HuH-7.5 (cell line): Measurements from ENCODE around the gene CD24.

Source experiments
- DNase-seq: peaks from one replicate; pipeline ENCODE4 v3.0.0; 2011; ENCODE audit warnings: low spot score

Gene CD24

GRCh38 chr6:106967936-106968555 lies 6.5 kb downstream of the CD24 start:
- no peak for DNase-seq

DNA sequence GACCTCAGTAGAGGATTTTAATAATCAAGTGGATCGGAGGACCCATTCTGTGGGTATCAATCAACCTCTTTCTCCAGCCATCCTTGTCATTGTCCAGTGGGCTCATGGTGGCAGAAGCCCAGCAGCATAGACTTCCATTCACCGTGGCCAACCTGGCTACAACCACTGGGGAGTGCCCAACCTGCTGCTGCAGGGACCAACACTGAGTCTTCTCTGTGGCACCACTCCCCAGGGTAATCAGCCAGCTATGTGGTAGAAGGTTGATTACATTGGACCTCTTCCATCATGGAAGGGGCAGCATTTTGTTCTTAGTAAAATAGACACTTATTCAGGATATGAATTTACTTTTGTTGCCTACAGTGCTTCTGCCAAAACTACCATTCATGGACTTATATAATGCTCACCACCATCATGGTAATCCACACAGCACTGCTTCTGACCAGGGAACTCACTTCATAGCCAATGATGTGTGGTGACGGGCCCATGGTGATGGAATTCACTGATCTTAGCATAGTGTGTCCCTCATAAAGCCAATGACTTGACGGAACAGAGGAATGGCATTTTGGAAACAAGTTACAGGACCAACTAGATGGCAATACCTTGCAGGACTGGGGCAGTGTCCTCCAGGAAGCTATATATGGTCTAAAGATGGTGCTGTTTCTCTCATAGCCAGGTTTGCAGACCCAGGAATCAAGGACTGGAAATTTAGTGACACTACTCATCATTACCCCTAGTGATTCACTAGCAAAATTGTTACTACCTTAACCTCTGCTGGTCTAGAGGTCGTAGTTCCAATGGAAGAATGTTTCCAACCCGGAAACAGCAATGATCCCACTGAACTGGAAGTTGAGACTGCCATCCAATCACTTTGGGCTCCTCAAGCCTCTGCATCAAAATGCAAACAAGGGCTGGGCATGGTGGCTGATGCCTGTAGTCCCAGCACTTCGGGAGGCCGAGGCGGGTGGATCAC lies 7.6 kb downstream of the CD24 start:
- DNase-seq: no peak

DNA sequence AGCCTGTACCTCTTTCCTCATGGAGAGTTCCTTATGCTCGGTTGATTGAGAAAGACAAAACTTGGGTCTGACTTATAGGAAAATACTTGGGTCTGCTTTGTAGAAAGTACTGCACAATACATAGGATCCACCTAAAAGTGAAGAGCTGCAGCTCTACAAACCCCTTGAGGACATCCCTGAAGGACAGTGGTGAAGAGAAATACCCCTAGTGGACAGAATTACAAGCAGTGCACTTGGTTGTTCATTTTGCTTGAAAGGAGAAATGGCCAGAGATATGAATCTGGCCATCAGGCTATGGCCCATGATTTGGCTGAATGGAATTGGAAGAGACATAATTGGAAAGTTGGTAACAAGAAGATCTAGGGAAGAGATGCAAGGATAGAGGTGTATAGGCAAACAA lies 8.3 kb downstream of the CD24 start:
- no peak for DNase-seq

- DNase-seq: no peak
These were observed 9.6 kb downstream of the CD24 start for GRCh38 chr6:106964954-106965353.

GRCh38 chr6:106964099-106964498 lies 10.4 kb downstream of the CD24 start:
- no peak for DNase-seq

- no peak for DNase-seq
These were observed 11.0 kb downstream of the CD24 start for GRCh38 chr6:106963544-106963943.

- no peak for DNase-seq
These were observed 12.7 kb downstream of the CD24 start for GRCh38 chr6:106961801-106962200.

DNA sequence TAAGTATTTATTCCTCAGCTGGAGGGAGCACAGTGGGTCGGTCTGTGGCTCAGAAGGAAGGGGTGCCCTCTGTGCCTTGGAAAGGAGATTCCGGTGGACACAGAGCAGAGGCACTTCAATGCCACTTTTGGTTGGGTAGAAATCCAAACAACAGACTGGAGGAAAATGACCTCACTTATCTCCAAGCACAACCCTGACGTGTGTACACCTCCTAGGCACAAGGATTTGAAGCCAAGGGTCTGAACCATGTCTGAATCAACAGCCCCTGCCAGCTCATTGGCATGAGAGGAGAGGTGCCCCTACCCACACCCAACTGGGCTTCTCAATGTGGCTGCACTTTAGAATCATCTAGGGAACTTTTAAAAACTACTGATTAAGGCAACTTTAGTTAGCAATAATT lies 13.4 kb downstream of the CD24 start:
- DNase-seq: no peak

DNA sequence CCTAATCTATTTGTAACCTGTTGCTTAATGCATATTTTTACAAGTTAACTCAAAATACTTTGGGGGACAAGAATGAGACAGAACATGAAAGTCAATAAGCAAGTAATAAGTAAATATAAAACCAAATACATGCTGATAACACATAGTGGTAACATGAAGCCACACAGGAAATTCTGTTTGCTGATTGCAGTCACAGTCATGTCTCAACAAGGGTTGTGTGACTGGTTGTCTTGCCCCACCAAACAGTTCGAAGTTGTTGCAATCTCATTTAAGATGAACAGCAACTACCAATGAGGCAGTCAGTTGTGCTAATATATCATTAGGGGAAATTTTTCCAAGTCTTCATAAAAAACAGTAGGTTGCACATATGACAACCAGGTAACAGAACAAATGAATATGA lies 14.5 kb downstream of the CD24 start:
- DNase-seq: no peak

- no peak for DNase-seq
These were observed 34.7 kb downstream of the CD24 start for GRCh38 chr6:106939848-106940247.

DNA sequence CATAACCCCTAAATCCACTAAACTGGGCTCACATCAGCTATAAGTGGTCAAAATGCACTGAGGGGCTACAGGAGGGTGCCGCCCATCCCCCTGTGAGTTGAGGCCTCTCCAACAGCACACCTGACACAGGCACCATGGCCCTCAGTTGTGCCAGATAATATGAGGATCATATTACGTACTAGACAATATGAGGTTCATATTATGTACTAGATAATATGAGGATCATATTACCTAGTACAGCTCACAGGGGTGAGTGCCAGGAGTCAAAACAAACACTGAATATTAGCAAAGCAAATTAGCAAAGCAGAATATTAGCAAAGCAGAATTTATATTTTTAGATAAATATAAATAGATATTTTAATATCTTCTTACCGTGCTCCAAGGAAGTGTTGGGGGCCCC lies 35.3 kb downstream of the CD24 start:
- DNase-seq: no peak

GRCh38 chr6:106927531-106928398 lies 46.8 kb downstream of the CD24 start:
- DNase-seq: peak; percentile 28

DNA sequence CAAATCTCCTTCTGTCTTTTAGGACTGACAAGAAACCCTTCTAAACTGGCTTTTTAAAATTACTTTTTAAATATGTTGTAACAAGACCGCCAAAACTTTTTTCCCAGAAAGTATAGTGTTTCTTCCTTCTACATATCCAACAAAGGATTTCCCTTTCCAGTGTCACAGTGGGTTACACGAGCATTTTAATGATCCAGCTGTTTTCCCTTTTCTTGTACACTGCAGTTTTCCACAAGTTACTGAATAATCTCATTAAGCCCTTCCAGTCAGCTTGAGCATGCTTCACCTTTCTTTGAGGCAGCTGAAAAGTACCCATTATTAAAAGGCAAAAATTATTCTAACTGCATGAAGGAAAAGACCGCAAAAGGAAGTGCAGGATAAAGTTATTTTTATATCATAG lies 48.6 kb downstream of the CD24 start:
- DNase-seq: no peak

DNA sequence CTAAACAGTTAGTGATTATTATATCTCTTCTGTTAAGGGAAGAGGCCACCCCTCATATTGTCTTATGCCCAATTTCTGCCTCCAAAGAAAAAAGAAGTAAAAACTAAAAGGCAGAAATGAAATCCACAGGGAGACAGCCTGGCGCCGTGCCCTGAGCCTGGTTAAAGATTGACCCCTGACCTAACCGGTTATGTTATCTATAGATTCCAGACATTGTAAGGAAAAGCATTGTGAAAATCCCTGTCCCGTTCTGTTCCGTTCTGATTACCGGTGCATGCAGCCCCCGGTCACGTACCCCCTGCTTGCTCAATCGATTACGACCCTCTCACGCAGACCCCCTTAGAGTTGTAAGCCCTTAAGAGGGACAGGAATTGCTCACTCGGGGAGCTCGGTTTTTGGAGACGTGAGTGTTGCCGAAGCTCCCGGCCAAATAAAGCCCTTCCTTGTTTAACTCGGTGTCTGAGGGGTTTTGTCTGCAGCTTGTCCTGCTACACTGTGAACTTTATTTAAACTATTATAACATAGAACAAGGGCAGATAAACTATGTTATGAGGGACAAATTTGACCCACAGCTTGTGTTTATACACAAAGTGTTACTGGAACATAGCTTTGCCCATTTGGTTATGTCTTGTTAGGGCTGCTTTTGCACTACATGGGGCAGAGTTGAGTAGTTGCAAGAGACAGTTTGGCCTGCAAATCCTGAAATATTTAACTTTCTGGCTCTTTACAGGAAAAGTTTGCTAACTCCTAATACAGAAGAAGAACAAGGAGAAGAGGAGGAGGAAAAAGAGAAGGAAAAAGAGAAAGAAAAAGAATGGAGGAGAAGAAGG lies 49.6 kb downstream of the CD24 start:
- no peak for DNase-seq

- DNase-seq: no peak
These were observed 51.9 kb downstream of the CD24 start for GRCh38 chr6:106922626-106923025.
